NCI-H2081 treated with DMSO at 0.1 percent for 48 hours (cell line): Measurements from ENCODE around the gene PRKCD.

ENCODE experiments used
- DNase-seq: peaks from one replicate; lab custom pipeline; 2025; lab: John Stamatoyannopoulos, UW

The PRKCD gene

GRCh38 chr3:53155760-53156159 lies 5.2 kb upstream of the PRKCD start:
- no peak for DNase-seq

GRCh38 chr3:53156368-53156834 lies 4.6 kb upstream of the PRKCD start:
- no peak for DNase-seq

- no peak for DNase-seq
Observed at GRCh38 chr3:53157974-53158580, 2.9 kb upstream of the PRKCD start.

GRCh38 chr3:53158765-53159155 lies 2.2 kb upstream of the PRKCD start:
- DNase-seq, result no peak

GRCh38 chr3:53159156-53160060 lies 1.6 kb upstream of the PRKCD start:
- no peak for DNase-seq

- DNase-seq, result no peak
Observed at GRCh38 chr3:53160061-53160659, 849 bp upstream of the PRKCD start.

- no peak for DNase-seq
Observed at GRCh38 chr3:53161450-53161819, 426 bp downstream of the PRKCD start.

- no peak for DNase-seq
Observed at GRCh38 chr3:53161820-53162671, 1.0 kb downstream of the PRKCD start.

GRCh38 chr3:53162672-53163443 lies 1.8 kb downstream of the PRKCD start:
- no peak for DNase-seq

- no peak for DNase-seq
Observed at GRCh38 chr3:53163444-53164387, 2.7 kb downstream of the PRKCD start.

- no peak for DNase-seq
Observed at GRCh38 chr3:53164911-53165310, 3.9 kb downstream of the PRKCD start.

- DNase-seq, result no peak
Observed at GRCh38 chr3:53166206-53166605, 5.2 kb downstream of the PRKCD start.

GRCh38 chr3:53166781-53167291 lies 5.8 kb downstream of the PRKCD start:
- DNase-seq, result no peak

GRCh38 chr3:53167418-53168174 lies 6.6 kb downstream of the PRKCD start:
- DNase-seq, result no peak

GRCh38 chr3:53168175-53168923 lies 7.3 kb downstream of the PRKCD start:
- no peak for DNase-seq

GRCh38 chr3:53169045-53169831 lies 8.2 kb downstream of the PRKCD start:
- no peak for DNase-seq

GRCh38 chr3:53169832-53170324 lies 8.9 kb downstream of the PRKCD start:
- no peak for DNase-seq
